Activated CD4-positive, alpha-beta T cell treated with anti-CD3 and anti-CD28 coated beads, Interleukin-2, amount 10 ng/mL, durations not matched to agents 24 days and 14 days (primary cell): ENCODE results near the gene CSTB. TPM values are rescaled to one million over a fixed set of nuclear protein-coding genes. Genes with fewer than 3 reads are reported as not detected.

Experiments used
- DNase-seq: peaks from one replicate; pipeline ENCODE4 v3.0.0; 2022
- H3K27ac Mint-ChIP-seq: one replicate; pipeline ENCODE4 v1.8.0; 2022; ENCODE audit warnings: mild to moderate bottlenecking, mixed read lengths
- H3K27me3 Mint-ChIP-seq: one replicate; pipeline ENCODE4 v1.8.0; 2022; ENCODE audit warnings: mixed read lengths
- H3K36me3 Mint-ChIP-seq: one replicate; pipeline ENCODE4 v1.8.0; 2022; ENCODE audit warnings: low read depth, mild to moderate bottlenecking, mixed read lengths
- H3K4me1 Mint-ChIP-seq: one replicate; pipeline ENCODE4 v1.8.0; 2021; ENCODE audit warnings: mixed read lengths
- H3K4me3 Mint-ChIP-seq: one replicate; pipeline ENCODE4 v1.8.0; 2022; ENCODE audit warnings: mild to moderate bottlenecking, moderate library complexity, mixed read lengths
- H3K9me3 Mint-ChIP-seq: one replicate; pipeline ENCODE4 v1.8.0; 2021; ENCODE audit warnings: mixed read lengths
- intact Hi-C: fragments of 100-400 bp; cut with micrococcal nuclease; formaldehyde crosslinking; loops from one replicate; pipeline ENCODE4 v1.15.1; 2023
- total RNA-seq: library from RNA; stranded (reverse); gene quantifications from 2 replicates; pipeline ENCODE4 v1.2.3, GENCODE V29; 2022

The CSTB gene
- total RNA-seq, 1 donor from 2014 or later, result 59.2 TPM

GRCh38 chr21:43762303-43763128, 13.6 kb downstream of the CSTB start:
- Mint-ChIP-seq H3K9me3 (no peaks in the 10 kb centered on the region), H3K4me1 (no peaks in the 10 kb centered on the region)

DNA sequence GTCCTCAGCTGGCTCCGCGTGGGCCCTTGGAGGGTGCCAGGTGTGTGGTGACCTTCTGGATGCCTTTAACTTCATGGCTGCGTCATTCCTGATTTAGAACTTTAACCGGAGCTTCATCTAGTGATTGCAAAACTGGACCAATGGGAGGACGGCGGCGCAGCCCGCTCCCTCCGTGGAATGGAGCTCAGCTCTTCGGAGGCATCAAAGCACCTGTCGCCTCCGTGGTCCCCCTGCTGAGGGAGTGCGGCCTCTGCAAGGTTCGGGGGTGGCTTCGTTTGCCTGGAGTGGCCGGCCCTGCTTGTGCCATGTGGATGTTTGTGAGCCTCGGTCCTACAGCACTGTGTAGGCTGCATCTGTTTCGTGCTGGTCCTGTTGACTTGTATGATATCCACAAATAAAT, 14.2 kb downstream of the CSTB start:
- Mint-ChIP-seq H3K27me3 (no peaks in the 10 kb centered on the region), H3K27ac (no peak overlapping the region), H3K4me1 (no peaks in the 10 kb centered on the region), H3K36me3 (peaks cover 17% of the 10 kb centered on the region), H3K4me3 (no peak overlapping the region), H3K9me3 (no peaks in the 10 kb centered on the region)
- intact Hi-C loops, result no loop called here
- no peak for DNase-seq

More at GRCh38 chr21:43762303-43763128, 13.6 kb downstream of the CSTB start:
- Mint-ChIP-seq H3K27ac (no peak overlapping the region), H3K36me3 (peaks cover 17% of the 10 kb centered on the region), H3K4me3 (no peak overlapping the region), H3K27me3 (no peaks in the 10 kb centered on the region)
- no peak for DNase-seq
- intact Hi-C loops, result no loop called here

GRCh38 chr21:43760391-43760958, 15.6 kb downstream of the CSTB start:
- H3K4me1 Mint-ChIP-seq, result no peaks in the 10 kb centered on the region
- intact Hi-C loops, result no loop called here
- H3K36me3 Mint-ChIP-seq, result peaks cover 27% of the 10 kb centered on the region
- H3K27me3 Mint-ChIP-seq, result no peaks in the 10 kb centered on the region
- H3K9me3 Mint-ChIP-seq, result no peaks in the 10 kb centered on the region
- DNase-seq, result no peak
- no peak overlapping the region for H3K27ac Mint-ChIP-seq
- no peak overlapping the region for H3K4me3 Mint-ChIP-seq

DNA sequence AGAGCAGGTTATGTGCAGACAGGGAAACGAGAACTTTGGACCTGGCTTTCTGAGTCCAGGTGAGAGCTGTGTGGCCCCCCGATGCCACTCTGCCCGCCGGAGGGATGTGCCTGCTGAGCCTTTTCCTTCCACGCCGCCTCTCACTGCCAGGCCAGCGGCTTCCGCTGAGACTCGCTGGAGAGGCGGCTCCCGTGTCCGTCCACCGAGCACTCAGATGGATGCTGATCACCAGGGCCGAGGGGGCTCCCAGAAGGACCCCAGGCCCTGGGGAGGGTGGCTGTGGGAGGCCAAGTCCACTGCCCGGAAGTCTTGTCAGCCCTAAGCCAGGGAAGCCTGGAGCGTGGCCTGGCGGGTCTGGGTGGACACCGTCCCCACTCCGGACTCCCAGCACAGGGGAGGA, 16.5 kb downstream of the CSTB start:
- intact Hi-C loops, result no loop called here
- Mint-ChIP-seq H3K9me3 (no peaks in the 10 kb centered on the region), H3K36me3 (peaks cover 29% of the 10 kb centered on the region), H3K27me3 (no peaks in the 10 kb centered on the region), H3K4me3 (no peak overlapping the region), H3K27ac (no peak overlapping the region), H3K4me1 (no peaks in the 10 kb centered on the region)
- DNase-seq, result no peak

GRCh38 chr21:43758811-43759210, 17.3 kb downstream of the CSTB start:
- Mint-ChIP-seq H3K4me1 (no peaks in the 10 kb centered on the region), H3K4me3 (no peak overlapping the region), H3K27ac (no peak overlapping the region), H3K9me3 (no peaks in the 10 kb centered on the region), H3K36me3 (peaks cover 34% of the 10 kb centered on the region), H3K27me3 (no peaks in the 10 kb centered on the region)
- DNase-seq, result no peak
- intact Hi-C loops, result no loop called here

- peaks cover 36% of the 10 kb centered on the region for H3K36me3 Mint-ChIP-seq
- no peak overlapping the region for H3K4me3 Mint-ChIP-seq
- intact Hi-C loops, result no loop called here
- H3K9me3 Mint-ChIP-seq, result no peaks in the 10 kb centered on the region
- no peak overlapping the region for H3K27ac Mint-ChIP-seq
- H3K4me1 Mint-ChIP-seq, result no peaks in the 10 kb centered on the region
- no peak for DNase-seq
- H3K27me3 Mint-ChIP-seq, result no peaks in the 10 kb centered on the region
Measured at GRCh38 chr21:43758111-43758641, 17.9 kb downstream of the CSTB start.

DNA sequence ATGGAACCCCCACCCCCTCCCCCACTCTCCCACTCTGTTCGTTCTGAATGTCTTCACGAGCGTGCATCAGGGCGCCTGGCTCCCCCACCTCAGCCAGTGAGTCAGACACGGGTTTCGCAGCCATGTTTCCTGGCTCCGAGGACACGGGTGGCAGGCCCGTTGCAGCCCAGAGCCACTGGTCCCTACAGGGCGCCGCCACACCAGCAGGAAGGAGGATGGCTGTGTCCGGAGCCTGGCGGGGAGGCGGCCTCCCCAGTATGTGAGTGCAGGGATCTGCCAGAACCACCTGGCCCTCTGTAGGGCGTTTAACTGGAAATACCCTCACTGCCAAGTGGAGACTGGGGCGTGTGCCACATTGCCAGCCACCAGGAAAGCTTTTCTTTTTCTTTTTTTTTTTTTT, 18.5 kb downstream of the CSTB start:
- Mint-ChIP-seq H3K36me3 (peaks cover 38% of the 10 kb centered on the region), H3K4me3 (no peak overlapping the region), H3K9me3 (no peaks in the 10 kb centered on the region)

GRCh38 chr21:43755820-43756594, 20.1 kb downstream of the CSTB start:
- H3K36me3 Mint-ChIP-seq, result peaks cover 39% of the 10 kb centered on the region
- intact Hi-C loops, result no loop called here
- H3K4me1 Mint-ChIP-seq, result no peaks in the 10 kb centered on the region
- H3K9me3 Mint-ChIP-seq, result no peaks in the 10 kb centered on the region
- no peak overlapping the region for H3K27ac Mint-ChIP-seq
- no peaks in the 10 kb centered on the region for H3K27me3 Mint-ChIP-seq
- no peak overlapping the region for H3K4me3 Mint-ChIP-seq
- no peak for DNase-seq

More for the DNA sequence above, 18.5 kb downstream of the CSTB start:
- DNase-seq, result no peak
- intact Hi-C loops, result no loop called here
- H3K4me1 Mint-ChIP-seq, result no peaks in the 10 kb centered on the region
- no peak overlapping the region for H3K27ac Mint-ChIP-seq
- no peaks in the 10 kb centered on the region for H3K27me3 Mint-ChIP-seq

DNA sequence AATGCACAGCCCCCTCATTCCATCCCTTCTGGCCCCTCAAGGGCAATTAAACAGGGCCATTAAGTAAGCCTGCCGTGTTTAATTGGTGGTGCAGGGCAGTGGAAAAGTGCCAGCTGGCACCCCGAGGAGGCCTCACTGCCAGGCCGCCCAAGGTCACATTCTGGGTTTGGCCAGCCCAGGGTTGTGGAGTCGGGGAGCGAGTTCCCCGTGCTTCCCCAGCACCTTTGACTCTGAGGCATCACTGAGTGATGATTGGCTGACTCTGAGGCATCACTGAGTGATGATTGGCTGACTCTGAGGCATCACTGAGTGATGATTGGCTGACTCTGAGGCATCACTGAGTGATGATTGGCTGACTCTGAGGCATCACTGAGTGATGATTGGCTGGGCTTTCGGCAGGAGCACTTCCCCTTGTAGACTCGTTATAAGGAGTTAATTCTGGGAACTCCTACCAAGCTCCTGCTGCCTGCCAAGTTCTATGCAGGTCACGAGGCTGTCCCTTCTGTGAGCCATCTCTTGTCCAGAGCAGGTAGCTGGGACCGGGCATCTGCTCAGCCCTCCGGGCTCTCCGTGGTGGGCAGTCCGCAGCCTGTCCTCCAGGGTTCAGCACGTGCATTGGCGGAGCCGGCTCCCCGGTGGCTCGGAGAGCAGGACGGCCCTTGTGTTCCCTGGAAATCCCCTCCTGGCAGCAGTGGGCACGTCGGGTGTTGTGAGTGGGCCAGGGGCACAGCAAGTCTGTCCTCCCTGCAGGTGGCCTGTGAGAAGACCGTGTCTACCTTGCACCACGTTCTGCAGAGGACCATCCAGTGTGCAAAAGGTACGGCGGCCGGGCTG, 20.9 kb downstream of the CSTB start:
- Mint-ChIP-seq H3K9me3 (no peaks in the 10 kb centered on the region), H3K36me3 (peaks cover 44% of the 10 kb centered on the region), H3K27ac (no peak overlapping the region), H3K4me1 (no peaks in the 10 kb centered on the region), H3K27me3 (no peaks in the 10 kb centered on the region), H3K4me3 (no peak overlapping the region)
- DNase-seq, result no peak
- intact Hi-C loops, result no loop called here

- Mint-ChIP-seq H3K4me1 (no peaks in the 10 kb centered on the region), H3K9me3 (no peaks in the 10 kb centered on the region), H3K36me3 (peaks cover 45% of the 10 kb centered on the region), H3K4me3 (no peak overlapping the region), H3K27me3 (no peaks in the 10 kb centered on the region), H3K27ac (no peak overlapping the region)
- intact Hi-C loops, result no loop called here
- no peak for DNase-seq
Measured at GRCh38 chr21:43753439-43753799, 22.7 kb downstream of the CSTB start.

GRCh38 chr21:43752758-43753438, 23.2 kb downstream of the CSTB start:
- intact Hi-C loops, result no loop called here
- H3K27me3 Mint-ChIP-seq, result no peaks in the 10 kb centered on the region
- H3K9me3 Mint-ChIP-seq, result no peaks in the 10 kb centered on the region
- no peak overlapping the region for H3K4me3 Mint-ChIP-seq
- no peak for DNase-seq
- H3K4me1 Mint-ChIP-seq, result no peaks in the 10 kb centered on the region
- H3K27ac Mint-ChIP-seq, result no peak overlapping the region
- H3K36me3 Mint-ChIP-seq, result peaks cover 42% of the 10 kb centered on the region

DNA sequence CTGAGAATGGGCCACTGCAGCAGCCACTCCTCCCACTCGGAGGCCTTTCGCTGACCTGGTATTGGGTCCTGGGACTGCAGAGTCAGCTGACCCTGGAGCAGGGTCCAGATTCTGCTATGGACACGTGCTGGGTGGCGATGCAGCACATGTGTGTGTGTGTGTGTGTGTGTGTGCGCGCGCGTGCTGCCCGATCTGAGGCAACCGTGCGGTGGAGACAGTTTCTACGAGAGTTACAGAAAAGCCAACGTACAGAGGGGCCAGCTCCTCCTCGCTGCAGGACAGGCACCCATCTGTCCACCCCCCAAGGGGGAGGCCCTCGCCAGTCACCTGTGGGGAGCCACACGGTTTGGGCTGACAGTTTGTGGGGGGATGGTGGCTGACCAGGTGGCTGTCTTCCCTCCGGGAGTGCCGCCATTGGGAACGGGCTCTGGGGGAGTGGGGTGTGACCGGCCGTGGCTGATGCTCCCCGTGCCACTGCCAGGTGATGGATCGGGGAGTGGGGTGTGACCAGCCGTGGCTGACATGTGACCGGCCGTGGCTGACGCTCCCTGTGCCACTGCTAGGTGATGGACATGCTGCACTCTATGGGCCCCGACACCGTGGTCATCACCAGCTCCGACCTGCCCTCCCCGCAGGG, 24.0 kb downstream of the CSTB start:
- H3K36me3 Mint-ChIP-seq, result peaks cover 46% of the 10 kb centered on the region
- no peak overlapping the region for H3K4me3 Mint-ChIP-seq
- DNase-seq, result no peak
- H3K4me1 Mint-ChIP-seq, result no peaks in the 10 kb centered on the region
- H3K27me3 Mint-ChIP-seq, result no peaks in the 10 kb centered on the region
- intact Hi-C loops, result no loop called here
- H3K27ac Mint-ChIP-seq, result no peak overlapping the region
- no peaks in the 10 kb centered on the region for H3K9me3 Mint-ChIP-seq
